Measurements from ENCODE around the gene CASP9. TPM values are rescaled to one million over a fixed set of nuclear protein-coding genes. Genes with fewer than 3 reads are reported as not detected.

The CASP9 gene
- total RNA-seq, 4 donors from 2014 or later, result 8.8 to 22.6 (median 15.5) TPM

- DNase-seq, result no peak
- intact Hi-C loops (cut with DNase I), result loop anchor here (10.0 kb wide), 1 partner anchor 184 kb away; no protein-coding TSS in a partner anchor
- Histone ChIP-seq H3K36me3 (peaks cover 0 to 72% (median 0%) of the 10 kb centered on the region in 3 donors), H3K27ac (no peak overlapping the region), H3K27me3 (no peaks in the 10 kb centered on the region), H3K9me3 (no peaks in the 10 kb centered on the region), H3K4me3 (no peak overlapping the region), H3K4me1 (peaks cover 0 to 15% (median 0%) of the 10 kb centered on the region in 3 donors)
- TF ChIP-seq CTCF (IDR thresholded peaks at IDR 0.05), result no peak
- 89 to 94% methylated on average over 10 to 12 of the region's 12 CpGs for WGBS, 2 donors
Observed at GRCh38 chr1:15508700-15509487, 15.1 kb downstream of the CASP9 start.

GRCh38 chr1:15507278-15507677 is 16.7 kb downstream of the CASP9 start:
- 92 to 94% methylated on average over 3 to 5 of the region's 5 CpGs for WGBS, 2 donors
- Histone ChIP-seq H3K27me3 (no peaks in the 10 kb centered on the region), H3K36me3 (peaks cover 0 to 63% (median 0%) of the 10 kb centered on the region in 3 donors), H3K9me3 (no peaks in the 10 kb centered on the region), H3K4me1 (peaks cover 0 to 15% (median 0%) of the 10 kb centered on the region in 3 donors), H3K27ac (no peak overlapping the region), H3K4me3 (no peak overlapping the region)
- no peak for DNase-seq
- TF ChIP-seq CTCF (IDR thresholded peaks at IDR 0.05) (no peak), POLR2A (IDR thresholded peaks at IDR 0.05) (no peak)
- intact Hi-C loops (cut with DNase I), result loop anchor here (10.0 kb wide), 1 partner anchor 182 kb away; no protein-coding TSS in a partner anchor

GRCh38 chr1:15506831-15507230 is 17.2 kb downstream of the CASP9 start:
- no peak for DNase-seq
- TF ChIP-seq POLR2A (IDR thresholded peaks at IDR 0.05) (no peak), CTCF (IDR thresholded peaks at IDR 0.05) (no peak)
- intact Hi-C loops (cut with DNase I), result loop anchor here (10.0 kb wide), 1 partner anchor 182 kb away; no protein-coding TSS in a partner anchor
- Histone ChIP-seq H3K36me3 (peaks cover 0 to 59% (median 0%) of the 10 kb centered on the region in 3 donors), H3K27ac (no peak overlapping the region), H3K4me3 (no peak overlapping the region), H3K9me3 (no peaks in the 10 kb centered on the region), H3K27me3 (no peaks in the 10 kb centered on the region), H3K4me1 (peaks cover 0 to 15% (median 0%) of the 10 kb centered on the region in 3 donors)
- 95% methylated on average over 4 of the region's 17 CpGs; no CpG with 5 or more reads in 1 of the 2 donors for WGBS, 2 donors

GRCh38 chr1:15504436-15504835 is 19.6 kb downstream of the CASP9 start:
- Histone ChIP-seq H3K4me3 (no peak overlapping the region), H3K36me3 (peaks cover 0 to 70% (median 0%) of the 10 kb centered on the region in 3 donors), H3K27ac (no peak overlapping the region), H3K27me3 (no peaks in the 10 kb centered on the region), H3K4me1 (no peaks in the 10 kb centered on the region), H3K9me3 (no peaks in the 10 kb centered on the region)
- intact Hi-C loops (cut with DNase I), result loop anchor here (10.0 kb wide), 1 partner anchor 180 kb away; no protein-coding TSS in a partner anchor
- DNase-seq, result no peak
- 67 to 100% methylated on average over 1 of the region's 4 CpGs for WGBS, 2 donors
- TF ChIP-seq POLR2A (IDR thresholded peaks at IDR 0.05) (no peak), CTCF (IDR thresholded peaks at IDR 0.05) (no peak)
